GM12891 (cell line): ENCODE results near the gene STOML1.

ENCODE experiments used
- POLR2A ChIP-seq: IDR thresholded peaks from 2 replicates; pipeline ENCODE4 v1.6.1; 2011; ENCODE audit warnings: low read depth, low read length, control low read depth
- POLR2AphosphoS5 ChIP-seq: IDR thresholded peaks from 2 replicates; pipeline ENCODE4 v1.6.1; 2011; ENCODE audit warnings: low read depth, low read length, control low read depth
- TAF1 ChIP-seq: IDR thresholded peaks from 2 replicates; pipeline ENCODE4 v1.6.1; 2011; ENCODE audit warnings: low read depth, low read length, control low read depth

GRCh38 chr15:73990250-73991005 is 1.7 kb downstream of the STOML1 start:
- TF ChIP-seq POLR2A (no peak), POLR2AphosphoS5 (no peak), TAF1 (no peak)
